HepG2 (cell line): ENCODE measurements around the gene AMZ2. TPM values are rescaled to one million over a fixed set of nuclear protein-coding genes. Genes with fewer than 3 reads are reported as not detected.
A peak's percentile ranks its signal among the peaks of the same experiment; 100 is the strongest.

ENCODE experiments used
- CEBPB ChIP-seq: IDR thresholded peaks from 2 replicates; pipeline ENCODE4 v1.6.1; 2011; ENCODE audit warnings: low read depth, low read length, improper control_type of control experiment, borderline replicate concordance
- CEBPG ChIP-seq: IDR thresholded peaks from 2 replicates; pipeline ENCODE4 v1.6.1; 2016
- KLF6 ChIP-seq: IDR thresholded peaks from 2 replicates; pipeline ENCODE4 v1.8.0; 2016; ENCODE audit warnings: missing biosample characterization, missing genetic modification reagents
- LCORL ChIP-seq, 2 experiments: fragments of 450-650 bp in 1 of 2; sonication (generic) in 1 of 2; formaldehyde crosslinking in 1 of 2; IDR thresholded peaks; 2 replicates each; pipeline versions ENCODE4 v1.5.0 to v1.6.1; 2017 to 2020; ENCODE audit warnings: antibody characterized with exemption in 1 of 2, missing genetic modification reagents in 1 of 2
- MBD4 ChIP-seq: IDR thresholded peaks from 2 replicates; pipeline ENCODE4 v1.6.1; 2012; ENCODE audit warnings: low read length, inconsistent platforms, borderline replicate concordance
- NR2F6 ChIP-seq, 2 experiments: IDR thresholded peaks; 2 replicates each; pipeline ENCODE4 v1.6.1; 2016; ENCODE audit warnings: antibody characterized with exemption in 1 of 2, mild to moderate bottlenecking in 1 of 2
- PHF20 ChIP-seq: sonication (generic); formaldehyde crosslinking; IDR thresholded peaks from 2 replicates; pipeline ENCODE4 v1.5.0; 2020; ENCODE audit warnings: mild to moderate bottlenecking, missing genetic modification reagents
- RNF2 ChIP-seq: fragments of 450-650 bp; conservative IDR thresholded peaks from 2 replicates; pipeline ENCODE4 v1.6.1; 2016; ENCODE audit warnings: low read depth
- SALL2 ChIP-seq: sonication (generic); formaldehyde crosslinking; IDR thresholded peaks from 2 replicates; pipeline ENCODE4 v1.8.1; 2023; ENCODE audit warnings: mild to moderate bottlenecking, missing genetic modification reagents, inconsistent platforms
- ZNF230 ChIP-seq: sonication (generic); formaldehyde crosslinking; IDR thresholded peaks from 2 replicates; pipeline ENCODE4 v1.4.0; 2020; ENCODE audit warnings: mild to moderate bottlenecking, missing genetic modification reagents
- ZNF460 ChIP-seq: sonication (generic); formaldehyde crosslinking; IDR thresholded peaks from 2 replicates; pipeline ENCODE4 v1.5.1; 2020; ENCODE audit warnings: missing genetic modification reagents, mild to moderate bottlenecking, borderline replicate concordance
- ZNF564 ChIP-seq: sonication (generic); formaldehyde crosslinking; IDR thresholded peaks from 2 replicates; pipeline ENCODE4 v1.8.1; 2023; ENCODE audit warnings: mild to moderate bottlenecking, missing genetic modification reagents
- ZNF614 ChIP-seq: IDR thresholded peaks from 2 replicates; pipeline ENCODE4 v1.6.1; 2018; ENCODE audit warnings: missing biosample characterization, missing genetic modification reagents, inconsistent platforms, borderline replicate concordance
- ZNF616 ChIP-seq: sonication (generic); formaldehyde crosslinking; IDR thresholded peaks from 2 replicates; pipeline ENCODE4 v1.5.0; 2020; ENCODE audit warnings: low read depth, mild to moderate bottlenecking, missing genetic modification reagents
- ZNF652 ChIP-seq: IDR thresholded peaks from 2 replicates; pipeline ENCODE4 v1.6.1; 2016; ENCODE audit warnings: low read depth, borderline replicate concordance
- ZSCAN30 ChIP-seq: sonication (generic); formaldehyde crosslinking; IDR thresholded peaks from 2 replicates; pipeline ENCODE4 v1.5.0; 2020; ENCODE audit warnings: mild to moderate bottlenecking, missing genetic modification reagents
- polyA plus RNA-seq, 8 experiments: library from polyadenylated mRNA; depleted of rRNA in 3 of 8; stranded (reverse) in 7 of 8; unstranded in 1 of 8; fragments of >200 nt; fragmentation: Illumina TruSeq in 4 of 8; extraction: Trizol in 4 of 8; gene quantifications; 2 replicates each; pipeline versions ENCODE4 v1.2.1 to v1.2.3, GENCODE V29; 2011 to 2016; ENCODE audit warnings: low read depth in 4 of 8, missing spikeins in 1 of 8, mixed read lengths in 1 of 8; ENCODE audit not compliant: insufficient read depth in 1 of 8
- total RNA-seq, 5 experiments: library from RNA; depleted of rRNA; stranded (reverse); fragments of >200 nt; fragmentation: Illumina TruSeq; extraction: Trizol; gene quantifications; 2 replicates each; pipeline ENCODE4 v1.2.3, GENCODE V29; 2016; ENCODE audit warnings: low read depth in 1 of 5
- TF ChIP-seq, protein P1 (sequence below): sonication (generic); formaldehyde crosslinking; IDR thresholded peaks from 2 replicates; pipeline ENCODE4 v1.4.0; 2020; ENCODE audit warnings: missing genetic modification reagents, borderline replicate concordance
- TF ChIP-seq, protein P2 (sequence below): sonication (generic); formaldehyde crosslinking; IDR thresholded peaks from 2 replicates; pipeline ENCODE4 v1.4.0; 2020; ENCODE audit warnings: missing genetic modification reagents
- TF ChIP-seq, protein P3 (sequence below): sonication (generic); formaldehyde crosslinking; IDR thresholded peaks from 2 replicates; pipeline ENCODE4 v1.4.0; 2020; ENCODE audit warnings: missing genetic modification reagents, mild to moderate bottlenecking, borderline replicate concordance

The AMZ2 gene
- total and polyA plus RNA-seq, 2 of the 13 experiments (the other 11 are each of a cell fraction or from before 2014, with no cell fraction given) = 86.9 to 90.2 TPM

DNA sequence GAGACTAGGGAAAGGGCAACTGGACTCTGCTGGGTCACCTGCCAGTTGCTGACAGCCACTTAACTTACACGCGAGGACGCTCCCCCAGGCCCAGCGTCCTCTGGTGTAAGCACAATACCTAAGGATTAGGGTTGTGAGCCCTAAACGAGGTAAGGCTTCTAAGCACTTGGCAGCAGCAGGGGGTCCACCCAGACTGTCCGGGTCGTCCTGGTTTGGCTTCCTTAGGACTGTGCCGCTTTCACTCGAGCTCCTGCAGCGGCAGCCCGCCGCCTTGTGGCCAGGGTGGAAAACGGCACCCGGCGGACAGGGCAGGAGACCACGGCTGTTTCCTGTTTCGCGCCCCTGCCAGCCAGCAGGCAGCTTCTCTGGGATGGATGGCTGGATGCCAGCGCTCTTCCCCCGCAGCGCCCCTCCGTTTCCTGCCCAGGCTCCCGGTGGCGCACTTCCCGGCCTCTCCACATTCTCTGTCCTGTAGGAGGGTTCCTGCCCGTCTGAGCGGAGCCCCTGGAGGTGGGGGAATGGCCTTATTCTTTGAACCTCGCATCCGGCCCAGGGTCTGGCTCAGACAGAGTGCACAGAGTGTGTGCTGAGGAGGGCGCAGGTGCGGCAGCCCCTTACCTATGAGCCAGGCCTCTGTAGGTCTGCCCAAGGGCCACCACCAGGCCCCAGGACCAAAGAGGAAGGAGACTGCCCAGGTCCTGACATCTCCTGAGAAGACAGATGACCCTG, 47.0 kb upstream of the AMZ2 start (continued):
- TF ChIP-seq, protein P1, sequence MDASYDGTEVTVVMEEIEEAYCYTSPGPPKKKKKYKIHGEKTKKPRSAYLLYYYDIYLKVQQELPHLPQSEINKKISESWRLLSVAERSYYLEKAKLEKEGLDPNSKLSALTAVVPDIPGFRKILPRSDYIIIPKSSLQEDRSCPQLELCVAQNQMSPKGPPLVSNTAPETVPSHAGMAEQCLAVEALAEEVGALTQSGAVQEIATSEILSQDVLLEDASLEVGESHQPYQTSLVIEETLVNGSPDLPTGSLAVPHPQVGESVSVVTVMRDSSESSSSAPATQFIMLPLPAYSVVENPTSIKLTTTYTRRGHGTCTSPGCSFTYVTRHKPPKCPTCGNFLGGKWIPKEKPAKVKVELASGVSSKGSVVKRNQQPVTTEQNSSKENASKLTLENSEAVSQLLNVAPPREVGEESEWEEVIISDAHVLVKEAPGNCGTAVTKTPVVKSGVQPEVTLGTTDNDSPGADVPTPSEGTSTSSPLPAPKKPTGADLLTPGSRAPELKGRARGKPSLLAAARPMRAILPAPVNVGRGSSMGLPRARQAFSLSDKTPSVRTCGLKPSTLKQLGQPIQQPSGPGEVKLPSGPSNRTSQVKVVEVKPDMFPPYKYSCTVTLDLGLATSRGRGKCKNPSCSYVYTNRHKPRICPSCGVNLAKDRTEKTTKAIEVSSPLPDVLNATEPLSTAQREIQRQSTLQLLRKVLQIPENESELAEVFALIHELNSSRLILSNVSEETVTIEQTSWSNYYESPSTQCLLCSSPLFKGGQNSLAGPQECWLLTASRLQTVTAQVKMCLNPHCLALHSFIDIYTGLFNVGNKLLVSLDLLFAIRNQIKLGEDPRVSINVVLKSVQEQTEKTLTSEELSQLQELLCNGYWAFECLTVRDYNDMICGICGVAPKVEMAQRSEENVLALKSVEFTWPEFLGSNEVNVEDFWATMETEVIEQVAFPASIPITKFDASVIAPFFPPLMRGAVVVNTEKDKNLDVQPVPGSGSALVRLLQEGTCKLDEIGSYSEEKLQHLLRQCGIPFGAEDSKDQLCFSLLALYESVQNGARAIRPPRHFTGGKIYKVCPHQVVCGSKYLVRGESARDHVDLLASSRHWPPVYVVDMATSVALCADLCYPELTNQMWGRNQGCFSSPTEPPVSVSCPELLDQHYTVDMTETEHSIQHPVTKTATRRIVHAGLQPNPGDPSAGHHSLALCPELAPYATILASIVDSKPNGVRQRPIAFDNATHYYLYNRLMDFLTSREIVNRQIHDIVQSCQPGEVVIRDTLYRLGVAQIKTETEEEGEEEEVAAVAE (CRISPR knock-in tag) = no peak
- TF ChIP-seq PHF20 (CRISPR knock-in tag) (no peak), NR2F6 (IDR thresholded peaks at IDR 0.05) (no peak), NR2F6 (CRISPR knock-in tag; IDR thresholded peaks at IDR 0.05) (0 out of 2 replicates have a peak, but pooled peaks have one; percentile 37), CEBPG (0 out of 2 replicates have a peak, but pooled peaks have one; percentile 6), ZNF564 (no peak), SALL2 (CRISPR knock-in tag) (peak; percentile 49; the same call in 1 of the 2 replicates), CEBPB (no peak), MBD4 (no peak), ZNF460 (CRISPR knock-in tag) (no peak), LCORL (IDR thresholded peaks at IDR 0.05) (no peak), LCORL (CRISPR knock-in tag; IDR thresholded peaks at IDR 0.05) (peak; percentile 80; the same call in 1 of the 2 replicates), ZNF230 (CRISPR knock-in tag) (0 out of 2 replicates have a peak, but pooled peaks have one; percentile 55), ZNF652 (no peak), ZSCAN30 (CRISPR knock-in tag) (no peak), ZNF614 (peak; percentile 73; the same call in 1 of the 2 replicates), ZNF616 (CRISPR knock-in tag) (0 out of 2 replicates have a peak, but pooled peaks have one; percentile 50), RNF2 (0 out of 2 replicates have a peak, but pooled peaks have one; percentile 64), KLF6 (peak; percentile 77)
- TF ChIP-seq, protein P2, sequence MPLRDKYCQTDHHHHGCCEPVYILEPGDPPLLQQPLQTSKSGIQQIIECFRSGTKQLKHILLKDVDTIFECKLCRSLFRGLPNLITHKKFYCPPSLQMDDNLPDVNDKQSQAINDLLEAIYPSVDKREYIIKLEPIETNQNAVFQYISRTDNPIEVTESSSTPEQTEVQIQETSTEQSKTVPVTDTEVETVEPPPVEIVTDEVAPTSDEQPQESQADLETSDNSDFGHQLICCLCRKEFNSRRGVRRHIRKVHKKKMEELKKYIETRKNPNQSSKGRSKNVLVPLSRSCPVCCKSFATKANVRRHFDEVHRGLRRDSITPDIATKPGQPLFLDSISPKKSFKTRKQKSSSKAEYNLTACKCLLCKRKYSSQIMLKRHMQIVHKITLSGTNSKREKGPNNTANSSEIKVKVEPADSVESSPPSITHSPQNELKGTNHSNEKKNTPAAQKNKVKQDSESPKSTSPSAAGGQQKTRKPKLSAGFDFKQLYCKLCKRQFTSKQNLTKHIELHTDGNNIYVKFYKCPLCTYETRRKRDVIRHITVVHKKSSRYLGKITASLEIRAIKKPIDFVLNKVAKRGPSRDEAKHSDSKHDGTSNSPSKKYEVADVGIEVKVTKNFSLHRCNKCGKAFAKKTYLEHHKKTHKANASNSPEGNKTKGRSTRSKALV (CRISPR knock-in tag) = peak; percentile 97
- TF ChIP-seq, protein P3, sequence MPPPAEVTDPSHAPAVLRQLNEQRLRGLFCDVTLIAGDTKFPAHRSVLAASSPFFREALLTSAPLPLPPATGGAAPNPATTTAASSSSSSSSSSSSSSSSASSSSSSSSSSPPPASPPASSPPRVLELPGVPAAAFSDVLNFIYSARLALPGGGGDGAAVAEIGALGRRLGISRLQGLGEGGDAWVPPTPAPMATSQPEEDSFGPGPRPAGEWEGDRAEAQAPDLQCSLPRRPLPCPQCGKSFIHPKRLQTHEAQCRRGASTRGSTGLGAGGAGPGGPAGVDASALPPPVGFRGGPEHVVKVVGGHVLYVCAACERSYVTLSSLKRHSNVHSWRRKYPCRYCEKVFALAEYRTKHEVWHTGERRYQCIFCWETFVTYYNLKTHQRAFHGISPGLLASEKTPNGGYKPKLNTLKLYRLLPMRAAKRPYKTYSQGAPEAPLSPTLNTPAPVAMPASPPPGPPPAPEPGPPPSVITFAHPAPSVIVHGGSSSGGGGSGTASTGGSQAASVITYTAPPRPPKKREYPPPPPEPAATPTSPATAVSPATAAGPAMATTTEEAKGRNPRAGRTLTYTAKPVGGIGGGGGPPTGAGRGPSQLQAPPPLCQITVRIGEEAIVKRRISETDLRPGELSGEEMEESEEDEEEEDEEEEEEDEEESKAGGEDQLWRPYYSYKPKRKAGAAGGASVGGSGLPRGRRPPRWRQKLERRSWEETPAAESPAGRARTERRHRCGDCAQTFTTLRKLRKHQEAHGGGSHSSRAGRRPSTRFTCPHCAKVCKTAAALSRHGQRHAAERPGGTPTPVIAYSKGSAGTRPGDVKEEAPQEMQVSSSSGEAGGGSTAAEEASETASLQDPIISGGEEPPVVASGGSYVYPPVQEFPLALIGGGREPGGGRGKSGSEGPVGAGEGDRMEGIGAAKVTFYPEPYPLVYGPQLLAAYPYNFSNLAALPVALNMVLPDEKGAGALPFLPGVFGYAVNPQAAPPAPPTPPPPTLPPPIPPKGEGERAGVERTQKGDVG (CRISPR knock-in tag) = 0 out of 2 replicates have a peak, but pooled peaks have one; percentile 59
